Putamen (tissue), 1 donor: ENCODE data around the gene TBPL2.
"Not testable (repeated sequence)": the region's sequence is repeated elsewhere in the genome, so short reads cannot be mapped to it uniquely, and the experiment has no call there.

Experiments used
- DNase-seq: peaks from one replicate; pipeline ENCODE4 v3.0.0-alpha.2; 2016; ENCODE audit warnings: low spot score

Gene TBPL2

GRCh38 chr14:55441286-55441685 lies 870 bp upstream of the TBPL2 start:
- DNase-seq, result no peak

- no peak for DNase-seq
Observed at GRCh38 chr14:55438066-55438683, 2.2 kb downstream of the TBPL2 start.

GRCh38 chr14:55436931-55437330 lies 3.5 kb downstream of the TBPL2 start:
- DNase-seq, result no peak

- DNase-seq, result no peak
Observed at GRCh38 chr14:55436519-55436918, 3.9 kb downstream of the TBPL2 start.

GRCh38 chr14:55434805-55435174 lies 5.6 kb downstream of the TBPL2 start:
- no peak for DNase-seq

- DNase-seq, result no peak
Observed at GRCh38 chr14:55433880-55434804, 6.3 kb downstream of the TBPL2 start.

- no peak for DNase-seq
Observed at GRCh38 chr14:55432628-55433027, 7.8 kb downstream of the TBPL2 start.

- no peak for DNase-seq
Observed at GRCh38 chr14:55430024-55430690, 10.3 kb downstream of the TBPL2 start.

GRCh38 chr14:55427439-55427838 lies 13.0 kb downstream of the TBPL2 start:
- DNase-seq, result no peak

- DNase-seq, result no peak
Observed at GRCh38 chr14:55426891-55427290, 13.5 kb downstream of the TBPL2 start.

- no peak for DNase-seq
Observed at GRCh38 chr14:55425091-55425490, 15.3 kb downstream of the TBPL2 start.

GRCh38 chr14:55423969-55424368 lies 16.4 kb downstream of the TBPL2 start:
- DNase-seq, result no peak

GRCh38 chr14:55422338-55422737 lies 18.1 kb downstream of the TBPL2 start:
- DNase-seq, result not testable (repeated sequence)

GRCh38 chr14:55419663-55420062 lies 20.8 kb downstream of the TBPL2 start:
- DNase-seq, result no peak

- DNase-seq, result no peak
Observed at GRCh38 chr14:55418411-55418810, 22.0 kb downstream of the TBPL2 start.

- no peak for DNase-seq
Observed at GRCh38 chr14:55417955-55418354, 22.5 kb downstream of the TBPL2 start.

- no peak for DNase-seq
Observed at GRCh38 chr14:55416866-55417265, 23.6 kb downstream of the TBPL2 start.

- no peak for DNase-seq
Observed at GRCh38 chr14:55414551-55414950, 25.9 kb downstream of the TBPL2 start.

GRCh38 chr14:55412676-55413075 lies 27.7 kb downstream of the TBPL2 start:
- no peak for DNase-seq

GRCh38 chr14:55411426-55412389 lies 28.7 kb downstream of the TBPL2 start, which contains the start of gene ATG14:
Gene ATG14 (minus strand): TSS chr14:55411830. CDS start chr14:55411822, 8 bp downstream.
- DNase-seq, result peak; percentile 91

- DNase-seq, result no peak
Observed at GRCh38 chr14:55410876-55411275, 29.5 kb downstream of the TBPL2 start.
